GM12865 (cell line): ENCODE results near the gene PILRA.
A peak's percentile ranks its signal among the peaks of the same experiment; 100 is the strongest.

Source experiments
- DNase-seq: peaks from one replicate; pipeline ENCODE4 v3.0.0; 2010; ENCODE audit warnings: low read depth
- H3K4me3 ChIP-seq: 2 replicates; pipeline ENCODE4 v1.5.1; 2011; ENCODE audit warnings: mild to moderate bottlenecking, low read depth, low read length, control low read depth
- TF ChIP-seq, protein P1 (sequence below): IDR thresholded peaks from 2 replicates; pipeline ENCODE4 v1.5.1; 2011; ENCODE audit warnings: low read length, control low read depth, low read depth, inconsistent platforms; ENCODE audit not compliant: insufficient read depth; ENCODE audit errors: missing control alignments

PILRA gene

DNA sequence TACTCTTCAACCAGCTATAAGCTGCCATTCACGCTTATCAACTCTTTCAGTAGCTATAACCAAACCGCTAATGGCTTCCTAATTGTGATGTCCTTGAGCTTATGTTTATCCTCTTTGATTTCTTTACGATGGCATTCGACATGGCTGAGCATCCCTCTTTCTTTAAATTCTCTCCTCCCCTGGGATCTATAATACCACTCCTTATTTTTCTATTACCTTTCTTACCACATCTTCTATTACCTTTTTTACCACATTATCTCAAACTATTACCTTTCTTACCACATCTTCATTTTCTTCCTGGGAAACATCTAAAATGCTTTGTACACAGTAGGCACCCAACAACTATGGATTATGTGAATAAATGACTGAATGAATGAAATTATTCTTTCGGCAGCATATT is 42.2 kb downstream of the PILRA start:
- TF ChIP-seq, protein P1, sequence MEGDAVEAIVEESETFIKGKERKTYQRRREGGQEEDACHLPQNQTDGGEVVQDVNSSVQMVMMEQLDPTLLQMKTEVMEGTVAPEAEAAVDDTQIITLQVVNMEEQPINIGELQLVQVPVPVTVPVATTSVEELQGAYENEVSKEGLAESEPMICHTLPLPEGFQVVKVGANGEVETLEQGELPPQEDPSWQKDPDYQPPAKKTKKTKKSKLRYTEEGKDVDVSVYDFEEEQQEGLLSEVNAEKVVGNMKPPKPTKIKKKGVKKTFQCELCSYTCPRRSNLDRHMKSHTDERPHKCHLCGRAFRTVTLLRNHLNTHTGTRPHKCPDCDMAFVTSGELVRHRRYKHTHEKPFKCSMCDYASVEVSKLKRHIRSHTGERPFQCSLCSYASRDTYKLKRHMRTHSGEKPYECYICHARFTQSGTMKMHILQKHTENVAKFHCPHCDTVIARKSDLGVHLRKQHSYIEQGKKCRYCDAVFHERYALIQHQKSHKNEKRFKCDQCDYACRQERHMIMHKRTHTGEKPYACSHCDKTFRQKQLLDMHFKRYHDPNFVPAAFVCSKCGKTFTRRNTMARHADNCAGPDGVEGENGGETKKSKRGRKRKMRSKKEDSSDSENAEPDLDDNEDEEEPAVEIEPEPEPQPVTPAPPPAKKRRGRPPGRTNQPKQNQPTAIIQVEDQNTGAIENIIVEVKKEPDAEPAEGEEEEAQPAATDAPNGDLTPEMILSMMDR = no peak
- H3K4me3 ChIP-seq = no peak overlapping the region
- DNase-seq = no peak

DNA sequence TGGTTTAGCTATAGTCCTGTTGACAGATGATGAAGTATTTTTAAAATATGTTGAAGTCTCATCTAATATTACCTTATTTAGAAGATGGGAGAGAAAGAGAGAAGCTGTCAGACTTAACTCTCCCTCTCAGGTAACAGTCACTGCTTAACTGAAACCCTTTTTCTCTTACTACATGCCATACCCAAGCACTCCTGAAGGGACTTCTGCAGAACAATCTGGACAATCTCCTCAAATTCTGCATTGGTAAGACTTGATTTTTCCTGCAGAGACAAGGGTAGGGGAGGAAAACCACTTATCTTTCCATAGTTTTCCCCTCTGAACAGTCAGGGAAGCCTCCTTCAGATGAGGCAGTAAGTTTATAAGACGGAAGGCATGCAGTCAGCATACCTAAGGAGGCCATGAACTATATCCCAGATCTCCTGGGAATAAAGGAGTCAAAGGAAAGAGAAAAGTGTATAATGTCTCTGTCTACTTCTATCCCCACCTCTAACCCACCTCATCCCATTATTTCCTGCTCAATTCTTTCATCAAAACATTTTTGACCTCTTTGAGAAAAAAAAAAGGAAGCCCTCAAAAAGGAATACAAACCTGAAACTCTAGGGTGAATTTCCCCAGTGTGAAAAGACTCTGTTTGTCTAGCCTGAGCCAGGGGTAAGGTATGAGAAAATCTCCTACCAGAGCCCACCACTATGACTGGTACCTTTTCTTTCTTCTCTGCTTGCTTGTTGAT is 45.8 kb downstream of the PILRA start:
- peak; percentile 40 for DNase-seq
- TF ChIP-seq, protein P1 = no peak
- H3K4me3 ChIP-seq = no peak overlapping the region

DNA sequence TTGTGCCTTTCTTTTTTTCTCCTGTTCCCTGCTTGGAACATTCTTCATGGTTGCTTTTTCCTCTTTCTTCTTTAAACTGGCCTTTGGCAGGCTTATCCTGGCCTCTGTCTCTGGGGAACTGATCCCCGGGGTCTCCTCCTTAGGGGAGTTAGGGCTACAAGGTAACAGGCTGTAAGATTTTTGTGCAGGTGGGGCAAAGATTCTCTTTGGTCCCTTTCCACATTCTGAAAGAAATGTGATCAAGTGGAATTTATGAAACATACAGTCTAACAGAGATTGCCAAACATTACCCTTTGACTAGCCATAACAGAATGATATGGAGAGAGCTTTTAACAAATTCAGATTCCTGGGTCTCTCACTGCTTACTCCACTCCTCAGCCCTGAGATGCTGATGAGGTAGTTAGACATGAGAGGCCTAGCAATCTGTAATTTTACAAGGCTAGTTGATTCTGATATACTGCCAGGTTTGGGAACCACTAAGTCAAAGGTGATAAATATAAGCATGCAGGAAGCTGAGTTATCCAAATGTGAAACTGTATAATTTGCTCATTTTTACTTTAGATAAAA is 46.5 kb downstream of the PILRA start:
- TF ChIP-seq, protein P1 = no peak
- no peak for DNase-seq
- no peak overlapping the region for H3K4me3 ChIP-seq

DNA sequence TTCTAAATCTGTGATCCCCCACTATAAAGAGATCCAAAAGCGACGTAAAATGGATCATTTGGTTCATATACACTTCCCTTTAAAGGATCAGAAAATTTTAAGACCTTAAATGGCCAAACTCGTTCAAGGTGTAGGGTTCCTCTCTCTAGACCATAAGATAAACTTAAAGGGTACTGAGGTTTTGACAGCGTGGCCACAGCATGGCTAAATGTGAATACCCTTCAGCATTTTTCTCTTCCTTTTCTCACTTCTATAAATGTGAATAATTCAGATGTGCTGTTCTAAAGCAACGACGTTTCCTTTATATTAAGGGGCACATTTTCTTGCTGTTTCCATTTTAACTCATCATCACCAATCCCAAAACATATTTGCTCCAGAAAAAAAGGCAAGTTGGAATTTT is 50.0 kb downstream of the PILRA start:
- peak; percentile 46 for DNase-seq
- TF ChIP-seq, protein P1 = no peak
- H3K4me3 ChIP-seq = no peak overlapping the region

DNA sequence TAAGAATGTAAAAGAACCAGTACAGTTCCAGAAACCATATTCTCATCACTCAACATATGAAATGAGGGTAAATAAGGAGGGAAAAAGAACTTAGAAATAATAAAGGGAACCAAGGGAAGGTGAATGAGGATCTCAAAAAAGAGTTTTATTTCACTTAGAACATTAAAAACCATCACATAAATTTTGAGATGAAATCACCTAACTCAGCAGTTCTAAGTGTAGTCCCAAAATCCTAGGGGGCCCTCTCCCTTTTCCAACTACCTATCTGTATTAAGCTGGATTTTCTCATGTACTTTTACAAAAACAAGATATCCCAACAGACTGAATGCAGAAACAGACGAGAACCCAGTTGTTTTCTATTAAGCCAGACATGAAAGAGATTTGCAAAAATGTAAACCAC is 52.1 kb downstream of the PILRA start:
- DNase-seq = no peak
- TF ChIP-seq, protein P1 = no peak
- no peak overlapping the region for H3K4me3 ChIP-seq

DNA sequence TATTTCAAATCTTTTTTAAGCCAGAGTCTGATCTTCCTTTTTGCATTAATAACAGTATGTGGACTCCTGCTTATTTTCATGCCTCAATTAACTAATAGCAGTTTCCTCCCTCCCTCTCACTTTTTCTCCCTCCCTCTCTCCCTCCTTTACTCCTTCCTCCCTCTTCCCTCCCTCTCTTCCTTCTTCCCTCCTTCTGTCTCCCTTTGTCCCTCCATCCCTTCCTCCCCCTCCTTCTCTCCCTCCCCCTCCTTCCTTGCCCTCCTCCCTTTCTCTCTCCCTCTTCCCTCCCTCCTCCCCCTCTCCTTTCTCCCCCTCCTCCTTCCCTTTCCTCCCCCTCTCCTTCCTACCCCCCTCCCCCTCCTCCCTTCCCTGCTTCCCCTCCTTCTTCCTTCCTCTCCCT is 53.2 kb downstream of the PILRA start:
- TF ChIP-seq, protein P1 = no peak
- no peak overlapping the region for H3K4me3 ChIP-seq
- DNase-seq = no peak

DNA sequence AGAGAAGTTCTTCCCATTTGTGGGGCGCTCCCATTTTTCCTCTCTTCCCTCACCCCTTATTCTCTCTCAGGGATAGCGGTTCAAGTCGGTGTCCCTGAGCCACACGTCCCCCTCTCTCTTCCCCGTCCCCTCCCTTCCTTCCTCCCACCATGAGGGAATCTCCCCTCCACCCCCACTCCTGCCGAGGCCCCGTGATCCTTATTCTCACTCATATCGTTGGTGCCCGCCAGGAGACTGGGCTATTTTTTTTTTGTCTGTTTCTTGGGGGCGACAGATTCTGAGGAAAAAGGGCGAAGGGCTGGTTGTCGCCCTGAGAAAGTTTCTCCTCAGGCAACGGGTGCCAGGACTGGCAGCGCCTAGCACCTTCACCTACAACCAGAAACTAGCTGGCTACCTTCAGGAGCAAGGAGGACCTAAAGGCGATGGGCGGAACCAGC is 54.5 kb downstream of the PILRA start:
- peak overlapping the region; percentile 42 for H3K4me3 ChIP-seq

More for the DNA sequence above, 54.5 kb downstream of the PILRA start:
- no peak for DNase-seq
- TF ChIP-seq, protein P1 = no peak
